ENCODE results near the gene BCAN. TPM values are rescaled to one million over a fixed set of nuclear protein-coding genes. Genes with fewer than 3 reads are reported as not detected.

The BCAN gene
- total RNA-seq, 1 experiment from 2014 or later, result 3.6 TPM

DNA sequence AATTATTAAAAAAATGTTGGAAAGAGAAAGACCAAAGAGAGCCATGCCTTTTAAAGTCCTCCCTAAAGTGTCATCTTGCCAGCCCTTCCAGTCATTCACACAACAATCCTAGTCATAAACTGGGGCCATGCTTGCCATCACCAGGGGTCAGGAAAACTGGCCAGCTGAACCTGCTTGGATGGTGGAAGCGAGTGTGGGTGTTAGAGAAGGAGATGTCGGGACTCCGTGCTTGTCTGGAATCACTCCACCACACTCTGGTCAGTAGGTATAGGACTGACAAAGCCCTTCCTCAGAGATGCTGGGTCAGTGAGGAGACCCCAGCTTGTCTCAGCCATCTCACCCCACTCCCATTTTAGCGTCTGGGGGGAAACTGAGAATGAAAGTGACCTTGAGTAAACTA lies 26.0 kb upstream of the BCAN start (continued):
- TF ChIP-seq, protein P1, sequence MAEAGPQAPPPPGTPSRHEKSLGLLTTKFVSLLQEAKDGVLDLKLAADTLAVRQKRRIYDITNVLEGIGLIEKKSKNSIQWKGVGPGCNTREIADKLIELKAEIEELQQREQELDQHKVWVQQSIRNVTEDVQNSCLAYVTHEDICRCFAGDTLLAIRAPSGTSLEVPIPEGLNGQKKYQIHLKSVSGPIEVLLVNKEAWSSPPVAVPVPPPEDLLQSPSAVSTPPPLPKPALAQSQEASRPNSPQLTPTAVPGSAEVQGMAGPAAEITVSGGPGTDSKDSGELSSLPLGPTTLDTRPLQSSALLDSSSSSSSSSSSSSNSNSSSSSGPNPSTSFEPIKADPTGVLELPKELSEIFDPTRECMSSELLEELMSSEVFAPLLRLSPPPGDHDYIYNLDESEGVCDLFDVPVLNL (CRISPR knock-in tag; IDR thresholded peaks at IDR 0.05; ENCODE audit: borderline replicate concordance, low read depth), result no peak
- no peak for TF ChIP-seq ZNF671 (CRISPR knock-in tag; IDR thresholded peaks at IDR 0.05)
- no peak for TF ChIP-seq NR1H2 (CRISPR knock-in tag; IDR thresholded peaks at IDR 0.05)
- TF ChIP-seq, protein P2, sequence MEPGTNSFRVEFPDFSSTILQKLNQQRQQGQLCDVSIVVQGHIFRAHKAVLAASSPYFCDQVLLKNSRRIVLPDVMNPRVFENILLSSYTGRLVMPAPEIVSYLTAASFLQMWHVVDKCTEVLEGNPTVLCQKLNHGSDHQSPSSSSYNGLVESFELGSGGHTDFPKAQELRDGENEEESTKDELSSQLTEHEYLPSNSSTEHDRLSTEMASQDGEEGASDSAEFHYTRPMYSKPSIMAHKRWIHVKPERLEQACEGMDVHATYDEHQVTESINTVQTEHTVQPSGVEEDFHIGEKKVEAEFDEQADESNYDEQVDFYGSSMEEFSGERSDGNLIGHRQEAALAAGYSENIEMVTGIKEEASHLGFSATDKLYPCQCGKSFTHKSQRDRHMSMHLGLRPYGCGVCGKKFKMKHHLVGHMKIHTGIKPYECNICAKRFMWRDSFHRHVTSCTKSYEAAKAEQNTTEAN (CRISPR knock-in tag; IDR thresholded peaks at IDR 0.05), result no peak
- no peak for TF ChIP-seq ZNF263 (CRISPR knock-in tag; IDR thresholded peaks at IDR 0.05; ENCODE audit: low read depth)
- no peak for TF ChIP-seq ZNF232 (CRISPR knock-in tag; IDR thresholded peaks at IDR 0.05)

- Mint-ChIP-seq H3K27me3 (ENCODE audit: low read depth) (peaks cover 38% of the 10 kb centered on the region), H3K27ac (no peak overlapping the region), H3K9me3 (no peaks in the 10 kb centered on the region), H3K4me1 (peaks cover 11% of the 10 kb centered on the region), H3K4me3 (no peak overlapping the region), H3K36me3 (no peaks in the 10 kb centered on the region)
- DNase-seq (ENCODE audit: low spot score), result no peak
- CTCF ChIA-PET, result interaction anchor here (1.4 to 2.5 kb wide), 4 partner anchors 8 to 159 kb away, joined by 4 to 10 read pairs (median 6); partner anchors contain the start of gene CRABP2
- POLR2A ChIA-PET, result no interaction called here
- ATAC-seq, result no peak
- no peak for TF ChIP-seq HMGA2 (CRISPR knock-in tag; IDR thresholded peaks at IDR 0.05)
- no peak for TF ChIP-seq FOXK1 (CRISPR knock-in tag; IDR thresholded peaks at IDR 0.05)
- no peak for TF ChIP-seq CDX4 (CRISPR knock-in tag; IDR thresholded peaks at IDR 0.05; ENCODE audit: borderline replicate concordance)
- no peak for TF ChIP-seq ZNF232 (CRISPR knock-in tag; IDR thresholded peaks at IDR 0.05)
- TF ChIP-seq RORB (CRISPR knock-in tag; IDR thresholded peaks at IDR 0.05), result no peak
- TF ChIP-seq, protein P3, sequence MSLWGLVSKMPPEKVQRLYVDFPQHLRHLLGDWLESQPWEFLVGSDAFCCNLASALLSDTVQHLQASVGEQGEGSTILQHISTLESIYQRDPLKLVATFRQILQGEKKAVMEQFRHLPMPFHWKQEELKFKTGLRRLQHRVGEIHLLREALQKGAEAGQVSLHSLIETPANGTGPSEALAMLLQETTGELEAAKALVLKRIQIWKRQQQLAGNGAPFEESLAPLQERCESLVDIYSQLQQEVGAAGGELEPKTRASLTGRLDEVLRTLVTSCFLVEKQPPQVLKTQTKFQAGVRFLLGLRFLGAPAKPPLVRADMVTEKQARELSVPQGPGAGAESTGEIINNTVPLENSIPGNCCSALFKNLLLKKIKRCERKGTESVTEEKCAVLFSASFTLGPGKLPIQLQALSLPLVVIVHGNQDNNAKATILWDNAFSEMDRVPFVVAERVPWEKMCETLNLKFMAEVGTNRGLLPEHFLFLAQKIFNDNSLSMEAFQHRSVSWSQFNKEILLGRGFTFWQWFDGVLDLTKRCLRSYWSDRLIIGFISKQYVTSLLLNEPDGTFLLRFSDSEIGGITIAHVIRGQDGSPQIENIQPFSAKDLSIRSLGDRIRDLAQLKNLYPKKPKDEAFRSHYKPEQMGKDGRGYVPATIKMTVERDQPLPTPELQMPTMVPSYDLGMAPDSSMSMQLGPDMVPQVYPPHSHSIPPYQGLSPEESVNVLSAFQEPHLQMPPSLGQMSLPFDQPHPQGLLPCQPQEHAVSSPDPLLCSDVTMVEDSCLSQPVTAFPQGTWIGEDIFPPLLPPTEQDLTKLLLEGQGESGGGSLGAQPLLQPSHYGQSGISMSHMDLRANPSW (CRISPR knock-in tag; conservative IDR thresholded peaks at IDR 0.05; ENCODE audit: low read depth), result no peak
- TF ChIP-seq FOXJ3 (CRISPR knock-in tag; IDR thresholded peaks at IDR 0.05; ENCODE audit: borderline replicate concordance), result no peak
- no peak for TF ChIP-seq ZSCAN18 (CRISPR knock-in tag; IDR thresholded peaks at IDR 0.05)
- TF ChIP-seq, protein P4, sequence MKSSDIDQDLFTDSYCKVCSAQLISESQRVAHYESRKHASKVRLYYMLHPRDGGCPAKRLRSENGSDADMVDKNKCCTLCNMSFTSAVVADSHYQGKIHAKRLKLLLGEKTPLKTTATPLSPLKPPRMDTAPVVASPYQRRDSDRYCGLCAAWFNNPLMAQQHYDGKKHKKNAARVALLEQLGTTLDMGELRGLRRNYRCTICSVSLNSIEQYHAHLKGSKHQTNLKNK (CRISPR knock-in tag; IDR thresholded peaks at IDR 0.05), result no peak
- TF ChIP-seq NFE2L1 (CRISPR knock-in tag; IDR thresholded peaks at IDR 0.05), result no peak
- TF ChIP-seq TEAD4 (CRISPR knock-in tag; IDR thresholded peaks at IDR 0.05), result no peak
- no peak for TF ChIP-seq GABPB1 (CRISPR knock-in tag; IDR thresholded peaks at IDR 0.05)
- no peak for TF ChIP-seq ZNF532 (CRISPR knock-in tag; IDR thresholded peaks at IDR 0.05; ENCODE audit: borderline replicate concordance)
- TF ChIP-seq NR2C2 (CRISPR knock-in tag; IDR thresholded peaks at IDR 0.05), result no peak
- TF ChIP-seq SMAD3 (CRISPR knock-in tag; IDR thresholded peaks at IDR 0.05; ENCODE audit: borderline replicate concordance), result no peak
- no peak for TF ChIP-seq ATF6 (CRISPR knock-in tag; IDR thresholded peaks at IDR 0.05)
Measured at GRCh38 chr1:156616463-156616862, 25.5 kb upstream of the BCAN start.
